NB4 (cell line): Measurements from ENCODE around the gene MAPK1IP1L.

Experiments used
- CTCF ChIP-seq: IDR thresholded peaks from one replicate; pipeline ENCODE4 v1.5.1; 2012; ENCODE audit warnings: low read depth, low read length
- MAX ChIP-seq: IDR thresholded peaks from 2 replicates; pipeline ENCODE4 v1.6.1; 2011; ENCODE audit warnings: low read depth, low read length
- MYC ChIP-seq: IDR thresholded peaks from 2 replicates; pipeline ENCODE4 v1.6.1; 2011; ENCODE audit warnings: low read depth, low read length
- POLR2A ChIP-seq: IDR thresholded peaks from 2 replicates; pipeline ENCODE4 v1.6.1; 2011; ENCODE audit warnings: mild to moderate bottlenecking; ENCODE audit not compliant: insufficient read length; ENCODE audit errors: extremely low read depth

GRCh38 chr14:55026793-55027561 is 24.5 kb upstream of the MAPK1IP1L start, which contains the start of the genes SOCS4 and WDHD1:
- no peak for TF ChIP-seq CTCF
- TF ChIP-seq POLR2A, result peak; percentile 91
- peak; percentile 85 for TF ChIP-seq MAX
- peak; percentile 87 for TF ChIP-seq MYC
